ENCODE results near the gene MTFR2. TPM values are rescaled to one million over a fixed set of nuclear protein-coding genes. Genes with fewer than 3 reads are reported as not detected.

The MTFR2 gene
- total RNA-seq, 1 donor from 2014 or later = 0.52 TPM

DNA sequence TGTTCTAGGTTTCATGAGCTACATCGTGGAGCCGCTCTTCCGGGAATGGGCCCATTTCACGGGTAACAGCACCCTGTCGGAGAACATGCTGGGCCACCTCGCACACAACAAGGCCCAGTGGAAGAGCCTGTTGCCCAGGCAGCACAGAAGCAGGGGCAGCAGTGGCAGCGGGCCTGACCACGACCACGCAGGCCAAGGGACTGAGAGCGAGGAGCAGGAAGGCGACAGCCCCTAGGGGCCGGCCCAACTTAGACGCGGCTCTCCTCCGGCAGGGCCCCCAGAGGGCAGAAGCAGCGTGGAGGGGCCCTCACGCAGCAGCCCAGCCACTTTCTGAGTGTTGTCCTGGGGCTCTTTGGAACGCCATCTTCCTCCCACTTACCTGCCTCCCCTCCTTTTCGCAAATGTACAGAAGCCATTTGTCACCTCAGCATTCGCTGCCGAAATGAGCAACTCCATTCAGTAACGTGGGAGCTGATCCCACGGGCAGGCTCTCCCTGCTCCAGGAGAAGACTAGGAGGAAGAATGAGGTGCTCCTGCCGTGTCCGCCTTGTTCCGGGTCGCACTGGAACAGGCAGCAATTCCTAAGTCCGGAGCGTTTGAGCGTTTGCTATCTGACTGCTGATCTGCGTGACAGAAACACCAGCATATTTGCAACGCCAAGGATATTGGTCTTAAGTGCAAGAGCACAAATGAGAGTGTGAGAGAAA lies 58.4 kb downstream of the MTFR2 start:
- Histone ChIP-seq H3K36me3 (ENCODE audit: control insufficient read depth in 3 of 3, insufficient read depth in 3 of 3, low read length in 3 of 3) (peaks cover 10 to 24% (median 21%) of the 10 kb centered on the region in 3 donors), H3K9me3 (ENCODE audit: control insufficient read depth in 3 of 3, low read length in 3 of 3) (no peaks in the 10 kb centered on the region), H3K4me1 (ENCODE audit: control insufficient read depth in 3 of 3, insufficient read depth in 3 of 3, low read length in 3 of 3) (no peaks in the 10 kb centered on the region), H3K4me3 (ENCODE audit: low read length in 3 of 3) (no peak overlapping the region), H3K27ac (ENCODE audit: low read depth, low read length) (no peak overlapping the region), H3K27me3 (ENCODE audit: control insufficient read depth in 3 of 3, insufficient read depth in 3 of 3, low read length in 3 of 3) (no peaks in the 10 kb centered on the region), H3K9ac (ENCODE audit: low read depth in 1 of 3, low read length in 3 of 3) (no peak overlapping the region)

DNA sequence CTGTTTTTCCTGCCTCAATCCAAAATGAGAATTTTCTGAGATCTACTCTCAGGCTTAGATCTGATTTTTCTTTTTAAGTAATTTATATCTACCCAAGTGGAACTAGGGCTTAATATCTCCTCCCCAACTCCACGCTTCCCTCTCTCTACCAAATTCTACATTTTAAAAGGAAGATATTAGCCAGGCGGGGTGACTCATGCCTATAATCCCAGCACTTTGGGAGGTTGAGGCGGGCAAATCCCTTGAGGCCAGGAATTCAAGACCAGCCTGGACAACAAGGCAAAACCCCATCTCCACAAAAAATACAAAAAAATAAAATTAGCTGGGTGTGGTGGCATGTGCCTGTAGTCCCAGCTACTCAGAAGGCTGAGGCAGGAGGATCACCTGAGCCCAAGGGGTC lies 61.0 kb downstream of the MTFR2 start:
- Histone ChIP-seq H3K4me3 (ENCODE audit: low read length in 3 of 3) (no peak overlapping the region), H3K4me1 (ENCODE audit: control insufficient read depth in 3 of 3, insufficient read depth in 3 of 3, low read length in 3 of 3) (no peaks in the 10 kb centered on the region), H3K27ac (ENCODE audit: low read depth, low read length) (no peak overlapping the region), H3K9me3 (ENCODE audit: control insufficient read depth in 3 of 3, low read length in 3 of 3) (no peaks in the 10 kb centered on the region), H3K27me3 (ENCODE audit: control insufficient read depth in 3 of 3, insufficient read depth in 3 of 3, low read length in 3 of 3) (no peaks in the 10 kb centered on the region), H3K36me3 (ENCODE audit: control insufficient read depth in 3 of 3, insufficient read depth in 3 of 3, low read length in 3 of 3) (peaks cover 10 to 24% (median 21%) of the 10 kb centered on the region in 3 donors), H3K9ac (ENCODE audit: low read depth in 1 of 3, low read length in 3 of 3) (no peak overlapping the region)

DNA sequence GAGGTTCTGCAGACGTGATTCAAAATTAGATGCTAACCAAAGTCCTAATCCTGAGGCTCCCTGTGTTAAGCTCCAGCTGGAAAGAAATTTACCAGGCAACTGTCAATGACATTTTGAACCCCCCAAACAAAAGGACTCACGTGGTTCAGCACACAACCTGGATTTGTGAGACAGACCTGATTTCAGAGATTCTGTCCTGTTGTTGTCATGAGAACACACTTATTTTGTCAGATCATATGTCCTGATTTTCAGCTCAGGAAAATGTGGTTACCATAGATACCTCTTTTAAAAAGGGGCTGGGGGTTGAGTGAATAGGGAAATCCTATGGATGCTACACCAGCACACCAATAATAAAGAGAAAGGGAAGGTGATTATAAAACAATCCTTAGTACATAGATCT lies 61.6 kb downstream of the MTFR2 start:
- Histone ChIP-seq H3K36me3 (ENCODE audit: control insufficient read depth in 3 of 3, insufficient read depth in 3 of 3, low read length in 3 of 3) (peaks cover 10 to 24% (median 21%) of the 10 kb centered on the region in 3 donors), H3K9me3 (ENCODE audit: control insufficient read depth in 3 of 3, low read length in 3 of 3) (no peaks in the 10 kb centered on the region), H3K9ac (ENCODE audit: low read depth in 1 of 3, low read length in 3 of 3) (no peak overlapping the region), H3K4me1 (ENCODE audit: control insufficient read depth in 3 of 3, insufficient read depth in 3 of 3, low read length in 3 of 3) (no peaks in the 10 kb centered on the region), H3K27me3 (ENCODE audit: control insufficient read depth in 3 of 3, insufficient read depth in 3 of 3, low read length in 3 of 3) (no peaks in the 10 kb centered on the region), H3K27ac (ENCODE audit: low read depth, low read length) (no peak overlapping the region), H3K4me3 (ENCODE audit: low read length in 3 of 3) (no peak overlapping the region)

DNA sequence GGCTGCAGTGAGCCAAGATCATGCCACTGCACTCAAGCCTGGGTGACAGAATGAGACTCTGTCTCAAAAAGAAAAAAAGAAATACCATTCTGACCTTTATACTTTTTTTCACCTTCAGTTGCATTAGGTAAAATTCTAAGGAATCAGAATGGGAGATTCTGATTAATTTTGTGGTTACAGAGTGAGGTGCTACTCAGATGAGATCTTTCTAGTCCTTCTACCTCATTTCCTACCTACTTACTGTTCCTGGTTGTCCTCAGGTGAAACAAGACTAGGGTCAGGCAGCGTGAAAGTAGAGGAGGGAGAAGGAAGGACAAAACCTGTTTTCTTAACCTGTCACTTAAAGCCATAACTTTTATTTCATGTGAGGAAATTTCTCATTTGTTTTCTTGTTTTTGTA lies 63.7 kb downstream of the MTFR2 start:
- Histone ChIP-seq H3K27me3 (ENCODE audit: control insufficient read depth in 3 of 3, insufficient read depth in 3 of 3, low read length in 3 of 3) (no peaks in the 10 kb centered on the region), H3K9me3 (ENCODE audit: control insufficient read depth in 3 of 3, low read length in 3 of 3) (no peaks in the 10 kb centered on the region), H3K4me1 (ENCODE audit: control insufficient read depth in 3 of 3, insufficient read depth in 3 of 3, low read length in 3 of 3) (no peaks in the 10 kb centered on the region), H3K36me3 (ENCODE audit: control insufficient read depth in 3 of 3, insufficient read depth in 3 of 3, low read length in 3 of 3) (peaks cover 3 to 19% (median 12%) of the 10 kb centered on the region in 3 donors), H3K9ac (ENCODE audit: low read depth in 1 of 3, low read length in 3 of 3) (no peak overlapping the region), H3K4me3 (ENCODE audit: low read length in 3 of 3) (no peak overlapping the region), H3K27ac (ENCODE audit: low read depth, low read length) (no peak overlapping the region)

DNA sequence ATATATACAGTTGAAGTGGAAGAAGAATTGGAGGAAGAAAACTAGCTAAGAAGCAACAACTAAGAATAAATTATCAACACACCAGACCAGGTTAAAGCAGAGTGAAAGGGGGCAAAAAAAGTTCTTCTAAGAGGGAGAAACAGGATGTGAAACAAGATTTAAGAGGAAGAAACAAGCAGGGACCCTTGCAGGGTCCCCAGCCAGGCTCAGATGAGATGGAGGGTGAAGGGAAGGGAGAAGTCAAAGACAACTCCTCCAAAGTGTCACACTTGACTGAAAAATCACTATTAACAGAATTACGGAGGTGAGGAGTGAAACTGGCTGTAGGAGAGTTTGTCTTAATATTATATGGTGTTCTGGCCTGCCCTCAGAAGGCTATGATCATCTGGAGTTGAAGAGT lies 65.4 kb downstream of the MTFR2 start:
- peaks cover 6 to 27% (median 8%) of the 10 kb centered on the region in 3 donors for H3K36me3 ChIP-seq (ENCODE audit: control insufficient read depth in 3 of 3, insufficient read depth in 3 of 3, low read length in 3 of 3)
- no peaks in the 10 kb centered on the region for H3K9me3 ChIP-seq (ENCODE audit: control insufficient read depth in 3 of 3, low read length in 3 of 3)
- no peak overlapping the region for H3K4me3 ChIP-seq (ENCODE audit: low read length in 3 of 3)
- peaks cover 0 to 7% (median 5%) of the 10 kb centered on the region in 3 donors for H3K4me1 ChIP-seq (ENCODE audit: control insufficient read depth in 3 of 3, insufficient read depth in 3 of 3, low read length in 3 of 3)
- no peaks in the 10 kb centered on the region for H3K27me3 ChIP-seq (ENCODE audit: control insufficient read depth in 3 of 3, insufficient read depth in 3 of 3, low read length in 3 of 3)
- no peak overlapping the region for H3K9ac ChIP-seq (ENCODE audit: low read depth in 1 of 3, low read length in 3 of 3)
- H3K27ac ChIP-seq (ENCODE audit: low read depth, low read length) = no peak overlapping the region

DNA sequence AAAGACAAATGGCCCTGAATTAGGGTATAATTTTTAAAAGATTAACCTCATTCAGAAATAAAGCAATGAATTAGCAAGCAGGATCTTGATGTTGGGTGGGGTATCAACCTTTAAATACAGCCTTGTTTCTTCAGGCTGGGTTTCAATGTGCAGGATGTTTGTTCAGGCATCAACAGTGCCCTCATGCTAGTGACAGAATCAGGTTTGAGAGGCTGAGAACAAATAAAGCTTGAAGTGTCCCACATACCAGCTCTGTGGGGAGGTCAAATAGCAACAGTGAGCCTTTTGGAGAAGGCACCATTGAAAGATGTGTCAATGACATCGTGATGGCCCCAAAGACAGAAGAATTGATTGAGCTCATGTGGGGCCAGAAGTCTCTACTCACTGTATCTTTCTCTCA lies 68.2 kb downstream of the MTFR2 start:
- Histone ChIP-seq H3K27ac (ENCODE audit: low read depth, low read length) (no peak overlapping the region), H3K4me3 (ENCODE audit: low read length in 3 of 3) (no peak overlapping the region), H3K27me3 (ENCODE audit: control insufficient read depth in 3 of 3, insufficient read depth in 3 of 3, low read length in 3 of 3) (no peaks in the 10 kb centered on the region), H3K9me3 (ENCODE audit: control insufficient read depth in 3 of 3, low read length in 3 of 3) (no peaks in the 10 kb centered on the region), H3K4me1 (ENCODE audit: control insufficient read depth in 3 of 3, insufficient read depth in 3 of 3, low read length in 3 of 3) (peaks cover 0 to 7% (median 5%) of the 10 kb centered on the region in 3 donors), H3K9ac (ENCODE audit: low read depth in 1 of 3, low read length in 3 of 3) (no peak overlapping the region), H3K36me3 (ENCODE audit: control insufficient read depth in 3 of 3, insufficient read depth in 3 of 3, low read length in 3 of 3) (peaks cover 0 to 22% (median 3%) of the 10 kb centered on the region in 3 donors)

DNA sequence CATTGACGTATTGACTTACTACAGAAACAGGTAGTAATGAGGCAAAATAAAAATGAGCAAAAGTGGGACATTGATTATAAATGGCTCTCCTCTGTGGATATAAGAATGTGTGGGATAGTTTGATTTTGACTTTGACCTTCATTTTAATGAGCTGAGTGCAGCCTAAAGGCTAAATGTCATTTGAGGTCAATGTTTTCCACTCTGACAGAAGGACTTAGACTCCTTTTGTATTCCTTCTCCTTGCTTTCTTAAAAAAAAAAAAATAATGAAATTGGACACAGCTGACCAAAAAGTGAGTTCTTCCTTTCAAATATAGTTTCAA lies 68.6 kb downstream of the MTFR2 start:
- no peak overlapping the region for H3K4me3 ChIP-seq (ENCODE audit: low read length in 3 of 3)
- H3K9me3 ChIP-seq (ENCODE audit: control insufficient read depth in 3 of 3, low read length in 3 of 3) = no peaks in the 10 kb centered on the region
- H3K4me1 ChIP-seq (ENCODE audit: control insufficient read depth in 3 of 3, insufficient read depth in 3 of 3, low read length in 3 of 3) = peaks cover 0 to 7% (median 5%) of the 10 kb centered on the region in 3 donors
- no peaks in the 10 kb centered on the region for H3K27me3 ChIP-seq (ENCODE audit: control insufficient read depth in 3 of 3, insufficient read depth in 3 of 3, low read length in 3 of 3)
- H3K9ac ChIP-seq (ENCODE audit: low read depth in 1 of 3, low read length in 3 of 3) = no peak overlapping the region
- H3K36me3 ChIP-seq (ENCODE audit: control insufficient read depth in 3 of 3, insufficient read depth in 3 of 3, low read length in 3 of 3) = peaks cover 0 to 22% (median 3%) of the 10 kb centered on the region in 3 donors
- H3K27ac ChIP-seq (ENCODE audit: low read depth, low read length) = no peak overlapping the region

Other genes with a start within 250 kb of the MTFR2 start
- gene BCLAF1, start 39.5 kb upstream of the MTFR2 start, total RNA-seq = 87.2 TPM

Measured in skeletal muscle tissue (tissue), 4 donors.